Activated T-helper 1 cell treated with anti-CD3 and anti-CD28 coated beads, Interleukin-12 subunit alpha, Interleukin-12 subunit beta, Interleukin-2, Interleukin-4 antibody, amounts not matched to agents 30 ng/mL and 10 ng/mL and 1 ng/mL, durations not matched to agents 14 hours and 24 hours and 36 hours (primary cell): ENCODE results near the gene ANKH. TPM values are rescaled to one million over a fixed set of nuclear protein-coding genes. Genes with fewer than 3 reads are reported as not detected.

ENCODE experiments used
- DNase-seq: peaks from one replicate; pipeline ENCODE4 v3.0.0; 2021; ENCODE audit warnings: low spot score
- H3K27ac Mint-ChIP-seq: one replicate; pipeline ENCODE4 v1.8.0; 2021; ENCODE audit warnings: mild to moderate bottlenecking, mixed read lengths
- H3K27me3 Mint-ChIP-seq: one replicate; pipeline ENCODE4 v1.8.0; 2022; ENCODE audit warnings: mild to moderate bottlenecking, moderate library complexity, mixed read lengths; ENCODE audit not compliant: insufficient read depth
- H3K36me3 Mint-ChIP-seq: one replicate; pipeline ENCODE4 v1.8.0; 2021; ENCODE audit warnings: low read depth, mixed read lengths
- H3K4me1 Mint-ChIP-seq: one replicate; pipeline ENCODE4 v1.8.0; 2021; ENCODE audit warnings: low read depth, mixed read lengths
- H3K4me3 Mint-ChIP-seq: one replicate; pipeline ENCODE4 v1.8.0; 2021; ENCODE audit warnings: mild to moderate bottlenecking, moderate library complexity, mixed read lengths
- H3K9me3 Mint-ChIP-seq: one replicate; pipeline ENCODE4 v1.8.0; 2021; ENCODE audit warnings: mixed read lengths
- intact Hi-C: fragments of 100-400 bp; cut with micrococcal nuclease; formaldehyde crosslinking; loops from one replicate; pipeline ENCODE4 v1.15.1; 2024
- total RNA-seq: library from RNA; stranded (reverse); gene quantifications from 2 replicates; pipeline ENCODE4 v1.2.3, GENCODE V29; 2022

Gene ANKH
- total RNA-seq, 1 donor from 2014 or later, result 35.6 TPM

GRCh38 chr5:14699807-14700400, 171.7 kb downstream of the ANKH start:
- Mint-ChIP-seq H3K4me1 (peaks cover 70% of the 10 kb centered on the region), H3K27me3 (no peaks in the 10 kb centered on the region), H3K9me3 (no peaks in the 10 kb centered on the region), H3K27ac (peak overlapping the region; percentile 53), H3K4me3 (no peak overlapping the region), H3K36me3 (peaks cover 68% of the 10 kb centered on the region)
- DNase-seq, result no peak
- intact Hi-C loops, result loop anchor here (10.0 kb wide), 1 partner anchor 1765 kb away; the partner anchor contains the start of gene ZNF622

DNA sequence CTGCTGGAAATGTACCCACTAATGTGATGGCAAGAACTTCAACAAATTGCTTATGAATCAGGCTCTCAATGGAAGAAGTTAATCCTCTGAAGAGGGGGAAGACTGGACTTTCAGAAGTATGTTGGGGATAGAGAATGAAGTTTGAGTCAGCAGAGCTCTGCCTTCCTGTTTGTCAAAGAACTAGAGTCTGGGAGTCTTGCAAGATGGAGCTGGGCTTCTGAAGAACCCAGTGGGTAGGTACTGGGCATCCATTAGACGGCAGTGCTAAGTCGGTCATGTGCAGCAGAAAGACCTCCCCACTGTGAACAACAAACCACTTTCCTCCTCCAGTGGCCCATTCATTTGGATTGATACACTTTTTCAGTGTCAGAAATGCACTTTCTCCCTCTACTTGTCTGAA, 172.4 kb downstream of the ANKH start:
- intact Hi-C loops, result no loop called here
- H3K4me3 Mint-ChIP-seq, result no peak overlapping the region
- peaks cover 63% of the 10 kb centered on the region for H3K4me1 Mint-ChIP-seq

DNA sequence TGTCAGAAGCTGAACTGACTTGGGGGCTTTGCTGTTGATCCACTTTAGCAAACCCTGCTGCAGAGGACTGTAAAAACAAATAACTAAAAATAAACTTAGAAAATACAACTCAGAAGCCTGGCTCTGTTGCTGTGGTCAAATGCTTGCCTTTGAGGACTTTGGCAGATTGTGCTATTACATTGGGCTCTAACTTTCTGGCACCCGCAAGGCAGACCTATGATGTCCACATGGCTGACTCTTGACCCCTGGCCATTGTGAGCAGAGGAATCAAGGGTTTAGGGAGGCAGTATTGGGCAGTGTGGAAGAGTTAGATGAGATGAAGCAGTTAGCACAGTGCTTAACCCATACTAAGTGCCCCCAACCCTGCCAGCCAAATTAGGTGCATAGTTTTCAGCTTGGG, 173.1 kb downstream of the ANKH start:
- intact Hi-C loops, result no loop called here
- H3K27ac Mint-ChIP-seq, result no peak overlapping the region
- H3K27me3 Mint-ChIP-seq, result no peaks in the 10 kb centered on the region
- H3K4me3 Mint-ChIP-seq, result no peak overlapping the region
- no peak for DNase-seq
- H3K9me3 Mint-ChIP-seq, result no peaks in the 10 kb centered on the region
- peaks cover 57% of the 10 kb centered on the region for H3K4me1 Mint-ChIP-seq
- H3K36me3 Mint-ChIP-seq, result peaks cover 67% of the 10 kb centered on the region

More for the DNA sequence above, 172.4 kb downstream of the ANKH start:
- H3K27me3 Mint-ChIP-seq, result no peaks in the 10 kb centered on the region
- peak overlapping the region; percentile 21 for H3K27ac Mint-ChIP-seq
- DNase-seq, result no peak
- no peaks in the 10 kb centered on the region for H3K9me3 Mint-ChIP-seq
- peaks cover 62% of the 10 kb centered on the region for H3K36me3 Mint-ChIP-seq

- no peak for DNase-seq
- peaks cover 71% of the 10 kb centered on the region for H3K36me3 Mint-ChIP-seq
- no peak overlapping the region for H3K4me3 Mint-ChIP-seq
- peaks cover 50% of the 10 kb centered on the region for H3K4me1 Mint-ChIP-seq
- peak overlapping the region; percentile 66 for H3K27ac Mint-ChIP-seq
- no peaks in the 10 kb centered on the region for H3K9me3 Mint-ChIP-seq
- no peaks in the 10 kb centered on the region for H3K27me3 Mint-ChIP-seq
- intact Hi-C loops, result no loop called here
These were observed 174.7 kb downstream of the ANKH start for GRCh38 chr5:14696851-14697250.

- no peaks in the 10 kb centered on the region for H3K27me3 Mint-ChIP-seq
- H3K9me3 Mint-ChIP-seq, result no peaks in the 10 kb centered on the region
- peaks cover 71% of the 10 kb centered on the region for H3K36me3 Mint-ChIP-seq
- DNase-seq, result no peak
- H3K4me1 Mint-ChIP-seq, result peaks cover 42% of the 10 kb centered on the region
- peak overlapping the region; percentile 0 for H3K27ac Mint-ChIP-seq
- intact Hi-C loops, result no loop called here
- no peak overlapping the region for H3K4me3 Mint-ChIP-seq
These were observed 175.5 kb downstream of the ANKH start for GRCh38 chr5:14696057-14696456.

DNA sequence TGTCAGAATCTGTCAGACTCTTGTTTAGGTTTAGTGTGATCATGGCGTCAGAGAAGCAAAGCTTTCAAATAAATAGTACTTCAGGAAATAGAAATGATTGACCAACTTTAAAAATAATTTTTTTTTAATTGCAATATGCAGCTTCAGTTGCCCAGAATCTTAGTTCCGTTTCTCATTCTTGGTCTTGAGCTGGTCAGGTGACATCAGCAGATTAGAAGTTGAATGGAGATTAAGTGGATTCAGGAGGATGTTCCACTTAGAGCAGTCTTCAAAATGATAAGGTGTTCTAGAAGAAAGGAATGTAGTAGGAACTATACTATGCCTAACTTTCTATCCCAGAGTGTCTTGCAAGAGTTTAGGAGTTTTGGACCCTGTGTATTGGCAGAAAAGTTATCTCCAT, 176.4 kb downstream of the ANKH start:
- Mint-ChIP-seq H3K4me1 (peaks cover 38% of the 10 kb centered on the region), H3K27ac (no peak overlapping the region), H3K4me3 (no peak overlapping the region), H3K9me3 (peaks cover 7% of the 10 kb centered on the region), H3K27me3 (no peaks in the 10 kb centered on the region), H3K36me3 (peaks cover 76% of the 10 kb centered on the region)
- DNase-seq, result no peak
- intact Hi-C loops, result no loop called here

GRCh38 chr5:14693070-14693469, 178.5 kb downstream of the ANKH start:
- Mint-ChIP-seq H3K4me1 (peaks cover 24% of the 10 kb centered on the region), H3K4me3 (no peak overlapping the region), H3K9me3 (peaks cover 15% of the 10 kb centered on the region), H3K27me3 (no peaks in the 10 kb centered on the region), H3K27ac (no peak overlapping the region), H3K36me3 (peaks cover 76% of the 10 kb centered on the region)
- no peak for DNase-seq
- intact Hi-C loops, result no loop called here

- H3K36me3 Mint-ChIP-seq, result peaks cover 69% of the 10 kb centered on the region
- H3K27me3 Mint-ChIP-seq, result no peaks in the 10 kb centered on the region
- no peak for DNase-seq
- H3K9me3 Mint-ChIP-seq, result peaks cover 15% of the 10 kb centered on the region
- peaks cover 38% of the 10 kb centered on the region for H3K4me1 Mint-ChIP-seq
- intact Hi-C loops, result loop anchor here (5.0 kb wide), 1 partner anchor 120 kb away; no protein-coding TSS in a partner anchor
- H3K4me3 Mint-ChIP-seq, result no peak overlapping the region
- no peak overlapping the region for H3K27ac Mint-ChIP-seq
These were observed 184.4 kb downstream of the ANKH start for GRCh38 chr5:14687023-14687665.

DNA sequence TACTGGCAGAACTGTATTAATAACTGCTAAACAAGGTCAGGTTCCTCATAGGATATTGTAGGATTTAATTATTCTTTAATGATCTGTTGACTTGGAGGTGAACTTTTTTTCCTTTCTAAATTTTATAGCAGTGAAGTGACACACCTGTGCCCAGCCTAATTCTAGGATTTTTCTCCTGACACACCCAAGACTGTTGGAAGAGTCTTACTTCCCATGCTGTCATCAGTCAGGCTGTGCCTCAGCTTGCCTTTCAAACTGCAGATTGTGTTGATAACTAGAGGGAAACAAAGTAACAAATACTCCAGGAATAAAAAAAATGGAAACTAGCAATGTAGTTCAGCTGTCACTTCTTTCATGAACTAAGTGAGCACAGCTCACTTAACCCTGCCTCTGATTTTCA, 185.1 kb downstream of the ANKH start:
- Mint-ChIP-seq H3K36me3 (peaks cover 70% of the 10 kb centered on the region), H3K27ac (no peak overlapping the region), H3K9me3 (peaks cover 15% of the 10 kb centered on the region), H3K27me3 (no peaks in the 10 kb centered on the region), H3K4me1 (peaks cover 38% of the 10 kb centered on the region), H3K4me3 (no peak overlapping the region)
- no peak for DNase-seq
- intact Hi-C loops, result loop anchor here (1.0 to 5.0 kb wide), 4 partner anchors 20 to 121 kb away; partner anchors contain the start of gene OTULIN

DNA sequence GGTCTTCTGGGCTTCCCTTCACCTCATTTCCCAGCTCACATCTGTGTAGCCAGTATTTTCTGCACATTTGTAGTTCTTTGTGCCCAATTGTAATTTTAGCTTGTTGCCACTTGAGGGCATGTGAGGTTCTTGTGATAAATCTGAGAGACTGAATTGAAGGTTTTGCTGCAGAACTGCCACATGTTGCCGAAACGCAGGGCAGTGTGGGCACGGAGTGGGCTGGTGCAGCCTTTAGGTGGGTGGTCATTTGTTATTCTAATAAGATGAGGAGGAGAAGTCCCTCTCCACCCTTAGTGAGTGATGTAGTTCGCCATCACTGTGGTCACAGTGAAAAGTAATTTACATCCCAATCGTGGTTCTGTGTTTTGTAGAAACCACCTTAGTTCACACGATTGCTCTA, 185.8 kb downstream of the ANKH start:
- H3K9me3 Mint-ChIP-seq, result peaks cover 14% of the 10 kb centered on the region
- peaks cover 69% of the 10 kb centered on the region for H3K36me3 Mint-ChIP-seq
- DNase-seq, result no peak
- no peaks in the 10 kb centered on the region for H3K27me3 Mint-ChIP-seq
- peak overlapping the region; percentile 93 for H3K27ac Mint-ChIP-seq
- H3K4me1 Mint-ChIP-seq, result peaks cover 38% of the 10 kb centered on the region
- intact Hi-C loops, result loop anchor here (1.0 to 5.0 kb wide), 7 partner anchors 21 to 329 kb away; partner anchors contain the start of gene OTULIN
- no peak overlapping the region for H3K4me3 Mint-ChIP-seq

GRCh38 chr5:14684757-14685156, 186.8 kb downstream of the ANKH start:
- Mint-ChIP-seq H3K27me3 (no peaks in the 10 kb centered on the region), H3K27ac (peak overlapping the region; percentile 16), H3K36me3 (peaks cover 65% of the 10 kb centered on the region), H3K4me3 (no peak overlapping the region), H3K9me3 (peaks cover 4% of the 10 kb centered on the region), H3K4me1 (peaks cover 42% of the 10 kb centered on the region)
- intact Hi-C loops, result loop anchor here (1.0 to 5.0 kb wide), 4 partner anchors 123 to 330 kb away; no protein-coding TSS in a partner anchor
- no peak for DNase-seq

- no peaks in the 10 kb centered on the region for H3K27me3 Mint-ChIP-seq
- no peak overlapping the region for H3K4me3 Mint-ChIP-seq
- H3K36me3 Mint-ChIP-seq, result peaks cover 59% of the 10 kb centered on the region
- H3K27ac Mint-ChIP-seq, result no peak overlapping the region
- H3K9me3 Mint-ChIP-seq, result no peaks in the 10 kb centered on the region
- H3K4me1 Mint-ChIP-seq, result peaks cover 42% of the 10 kb centered on the region
- intact Hi-C loops, result no loop called here
- no peak for DNase-seq
These were observed 187.6 kb downstream of the ANKH start for GRCh38 chr5:14683906-14684455.

- H3K4me1 Mint-ChIP-seq, result peaks cover 44% of the 10 kb centered on the region
- H3K4me3 Mint-ChIP-seq, result no peak overlapping the region
- peaks cover 53% of the 10 kb centered on the region for H3K36me3 Mint-ChIP-seq
- H3K27ac Mint-ChIP-seq, result peak overlapping the region; percentile 63
- no peak for DNase-seq
- intact Hi-C loops, result no loop called here
- no peaks in the 10 kb centered on the region for H3K9me3 Mint-ChIP-seq
- H3K27me3 Mint-ChIP-seq, result no peaks in the 10 kb centered on the region
These were observed 190.3 kb downstream of the ANKH start for GRCh38 chr5:14681236-14681752.
